GM13976 (cell line): ENCODE measurements around the gene MPZL1.

Experiments
- DNase-seq: peaks from one replicate; pipeline ENCODE4 v3.0.0; 2012; ENCODE audit warnings: low spot score
- CTCF ChIP-seq: IDR thresholded peaks from 2 replicates; pipeline ENCODE4 v1.5.1; 2012; ENCODE audit warnings: borderline replicate concordance, mild to moderate bottlenecking; ENCODE audit not compliant: insufficient read depth; ENCODE audit errors: extremely low read depth, missing control alignments, control extremely low read depth
- in situ Hi-C: fragments of 300-500 bp; cut with MboI; formaldehyde crosslinking; loops from one replicate; pipeline ENCODE4 v1.12.0; 2022; ENCODE audit warnings: low sequenced_read_pairs, mixed read lengths, inconsistent platforms; ENCODE audit not compliant: unreplicated experiment

The MPZL1 gene

GRCh38 chr1:167746988-167747655 is 25.3 kb downstream of the MPZL1 start:
- no peak for DNase-seq
- in situ Hi-C loops: no loop called here
- no peak for TF ChIP-seq CTCF

GRCh38 chr1:167747988-167748387 is 26.2 kb downstream of the MPZL1 start:
- in situ Hi-C loops: no loop called here
- no peak for DNase-seq
- TF ChIP-seq CTCF: no peak

- no peak for TF ChIP-seq CTCF
- DNase-seq: no peak
- in situ Hi-C loops: no loop called here
Measured at GRCh38 chr1:167748906-167749305, 27.1 kb downstream of the MPZL1 start.

GRCh38 chr1:167749741-167750140 is 28.0 kb downstream of the MPZL1 start:
- in situ Hi-C loops: no loop called here
- TF ChIP-seq CTCF: no peak
- no peak for DNase-seq

GRCh38 chr1:167750641-167751040 is 28.9 kb downstream of the MPZL1 start:
- DNase-seq: no peak
- no peak for TF ChIP-seq CTCF
- in situ Hi-C loops: no loop called here

GRCh38 chr1:167751676-167752075 is 29.9 kb downstream of the MPZL1 start:
- TF ChIP-seq CTCF: no peak
- in situ Hi-C loops: no loop called here
- DNase-seq: no peak
